ENCODE measurements around the gene DENND4B.
A peak's percentile ranks its signal among the peaks of the same experiment; 100 is the strongest.

Gene DENND4B

DNA sequence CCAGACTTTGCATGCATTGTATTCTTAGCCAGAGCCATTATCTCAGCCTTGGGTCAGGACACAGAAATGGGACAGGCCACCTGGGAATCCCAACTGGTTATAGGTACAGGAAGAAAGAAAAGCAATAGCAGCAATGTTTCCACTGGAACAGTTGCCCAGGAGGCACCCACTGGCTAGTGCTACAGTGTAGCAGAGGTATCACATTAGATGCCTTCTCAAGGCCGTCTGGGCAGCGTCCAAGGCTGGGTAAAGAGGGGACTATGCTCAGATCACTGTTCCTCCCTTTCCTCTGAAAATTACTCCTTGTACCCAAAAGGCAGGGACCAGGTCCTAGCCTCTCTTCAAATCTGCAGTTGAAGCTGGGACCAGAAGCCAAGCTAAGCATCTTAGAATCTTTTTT, 23.8 kb upstream of the DENND4B start:
- DNase-seq, result peak in 1 of 10 donors; percentile 43
- intact Hi-C loops (cut with DNase I), result no loop called here

- intact Hi-C loops (cut with DNase I), result no loop called here
- peak in 1 of 10 donors; percentile 21 for DNase-seq
Measured at GRCh38 chr1:153968972-153969371, 22.5 kb upstream of the DENND4B start.

DNA sequence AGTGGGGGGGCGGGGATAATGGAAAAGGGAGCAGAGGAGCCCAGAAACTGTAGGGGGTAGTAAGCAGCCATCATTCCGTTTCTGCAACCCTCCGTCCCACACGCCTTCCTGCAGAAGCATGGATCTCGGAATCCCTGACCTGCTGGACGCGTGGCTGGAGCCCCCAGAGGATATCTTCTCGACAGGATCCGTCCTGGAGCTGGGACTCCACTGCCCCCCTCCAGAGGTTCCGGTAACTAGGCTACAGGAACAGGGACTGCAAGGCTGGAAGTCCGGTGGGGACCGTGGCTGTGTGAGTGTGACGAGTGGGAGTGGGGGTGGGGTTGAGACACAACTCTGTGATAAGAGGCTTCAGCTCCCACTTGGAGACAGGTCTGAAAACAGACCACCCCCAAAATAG, 21.9 kb upstream of the DENND4B start:
- intact Hi-C loops (cut with DNase I), result no loop called here
- DNase-seq, result peak in 1 of 10 donors; percentile 80

- peak in 2 of 10 donors; percentile 36 to 70 for DNase-seq
- intact Hi-C loops (cut with DNase I), result no loop called here
Measured at GRCh38 chr1:153968000-153968363, 21.5 kb upstream of the DENND4B start.

DNA sequence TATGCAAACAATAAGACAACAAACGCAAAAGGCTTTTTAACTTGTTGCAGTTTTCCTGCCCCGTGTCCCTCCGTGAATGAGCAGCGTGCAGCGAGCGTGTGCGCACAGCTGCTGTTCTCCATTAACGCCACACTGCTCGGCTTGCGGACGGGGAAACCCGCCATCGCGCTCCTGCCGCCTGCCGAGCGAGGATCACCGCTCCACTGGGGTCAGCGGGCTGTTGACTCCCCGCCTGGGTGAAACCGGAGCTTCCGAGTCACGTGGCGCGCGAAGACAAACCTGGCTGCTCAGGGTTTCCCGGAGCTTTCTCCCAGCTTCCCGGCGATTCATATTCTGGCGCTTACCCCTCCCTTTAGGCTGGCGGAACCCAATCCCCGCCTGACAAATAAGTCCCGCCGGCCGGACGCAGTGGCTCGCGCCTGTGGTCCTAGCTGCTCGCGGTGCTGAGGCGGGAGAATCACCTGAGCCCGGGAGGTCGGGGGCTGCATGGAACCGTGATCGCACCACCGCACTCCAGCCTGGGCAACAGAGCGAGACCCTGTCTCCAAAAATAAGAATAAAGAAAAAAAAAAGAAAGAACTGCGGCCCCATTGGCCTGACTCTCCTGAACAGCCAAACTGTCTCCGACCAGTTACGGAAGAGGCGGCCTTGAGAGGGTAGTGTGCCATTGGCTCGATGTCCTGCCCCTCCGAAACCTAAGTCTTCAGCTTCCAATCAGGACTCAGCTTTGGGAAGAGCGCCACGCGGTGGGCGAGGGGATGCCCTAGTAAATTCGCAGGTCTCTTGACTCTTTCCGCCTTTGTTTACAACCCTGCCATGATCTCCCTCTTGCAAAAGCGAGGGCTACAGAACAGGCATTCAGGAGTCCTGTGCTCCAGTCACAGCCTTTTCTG, 20.8 kb upstream of the DENND4B start, which contains the start of gene CREB3L4:
CREB3L4 (plus strand) TSS at position 796 of the 893 bp plus-strand sequence. CDS start 624 bp downstream, outside the sequence.
- DNase-seq, result peak; percentile 82 to 99 (median 90)
- intact Hi-C loops (cut with DNase I), result no loop called here

GRCh38 chr1:153963850-153964331, 17.4 kb upstream of the DENND4B start:
- DNase-seq, result peak in 3 of 10 donors; percentile 10 to 86 (median 80)
- intact Hi-C loops (cut with DNase I), result no loop called here

GRCh38 chr1:153963030-153963849, 16.7 kb upstream of the DENND4B start, which contains the start of gene SLC39A1:
SLC39A1 (minus strand) TSS chr1:153963537; CDS start chr1:153962715, 822 bp downstream.
- intact Hi-C loops (cut with DNase I), result no loop called here
- peak; percentile 96 to 100 (median 99) for DNase-seq

GRCh38 chr1:153962088-153963029, 15.8 kb upstream of the DENND4B start:
- intact Hi-C loops (cut with DNase I), result no loop called here
- DNase-seq, result peak in 1 of 10 donors; percentile 83

DNA sequence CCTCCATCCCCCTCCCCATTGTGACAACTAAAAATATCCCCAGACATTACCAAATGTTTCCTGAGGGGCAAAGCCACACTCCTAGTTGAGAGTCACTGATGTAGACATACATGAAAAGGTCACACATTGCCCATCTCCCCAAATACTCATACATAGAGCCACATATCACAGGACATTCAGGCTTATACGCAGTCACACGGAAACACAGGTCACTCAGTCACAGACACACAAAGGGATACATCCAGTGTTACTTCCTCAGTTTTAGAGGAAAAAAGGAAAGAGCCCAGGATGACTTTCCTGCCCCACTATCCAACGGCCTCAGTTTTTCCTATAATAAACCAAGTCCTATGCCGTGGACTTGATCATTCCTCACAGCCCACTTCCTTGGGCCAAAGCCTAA, 14.9 kb upstream of the DENND4B start:
- intact Hi-C loops (cut with DNase I), result no loop called here
- no peak for DNase-seq

GRCh38 chr1:153960206-153960605, 13.7 kb upstream of the DENND4B start:
- peak in 1 of 10 donors; percentile 79 for DNase-seq
- intact Hi-C loops (cut with DNase I), result no loop called here

DNA sequence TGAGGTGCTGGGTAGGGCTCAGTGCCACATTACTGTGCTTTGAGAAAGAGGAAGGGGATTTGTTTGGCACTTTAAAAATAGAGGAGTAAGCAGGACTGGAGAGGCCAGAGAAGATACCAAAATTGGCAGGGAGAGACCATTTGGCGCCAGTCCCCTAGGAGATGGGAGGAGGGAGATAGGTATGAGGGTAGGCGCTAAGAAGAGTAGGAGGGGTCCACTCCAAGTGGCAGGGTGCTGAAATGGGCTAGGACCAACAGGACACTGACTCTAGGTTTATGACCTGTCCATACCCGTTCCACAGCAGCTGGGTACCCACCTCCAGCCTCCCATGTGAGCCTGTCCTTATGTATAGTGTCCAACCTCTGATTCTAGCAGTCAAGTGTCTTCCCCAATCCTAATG, 12.9 kb upstream of the DENND4B start:
- DNase-seq, result peak in 1 of 10 donors; percentile 32
- intact Hi-C loops (cut with DNase I), result no loop called here

DNA sequence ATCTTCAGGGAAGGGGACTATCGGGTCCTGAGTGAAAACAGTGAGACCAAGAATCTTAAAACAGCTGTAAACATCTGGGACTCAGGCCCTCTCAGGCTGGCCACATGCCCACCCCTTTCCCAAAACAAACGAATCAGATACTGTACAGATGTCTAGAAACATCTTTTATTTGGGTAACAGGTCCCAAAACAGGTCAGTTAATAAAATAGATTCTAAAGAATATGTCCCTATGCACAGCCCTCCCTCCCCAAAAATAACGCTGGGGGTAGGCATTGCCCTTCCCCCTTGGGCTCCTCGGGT, 12.4 kb upstream of the DENND4B start:
- DNase-seq, result no peak
- intact Hi-C loops (cut with DNase I), result loop anchor here (1.0 kb wide), 1 partner anchor 13 kb away; the partner anchor contains the start of gene DENND4B

GRCh38 chr1:153958111-153958960, 11.8 kb upstream of the DENND4B start, which contains the start of gene CRTC2:
CRTC2 (minus strand) TSS chr1:153958612; CDS start chr1:153958497, 115 bp downstream.
- intact Hi-C loops (cut with DNase I), result loop anchor here (1.0 kb wide), 1 partner anchor 12 kb away; the partner anchor contains the start of gene DENND4B
- peak; percentile 98 to 100 (median 99) for DNase-seq

- no peak for DNase-seq
- intact Hi-C loops (cut with DNase I), result loop anchor here (1.0 kb wide), 1 partner anchor 11 kb away; the partner anchor contains the start of gene DENND4B
Measured at GRCh38 chr1:153957744-153958110, 11.2 kb upstream of the DENND4B start.

DNA sequence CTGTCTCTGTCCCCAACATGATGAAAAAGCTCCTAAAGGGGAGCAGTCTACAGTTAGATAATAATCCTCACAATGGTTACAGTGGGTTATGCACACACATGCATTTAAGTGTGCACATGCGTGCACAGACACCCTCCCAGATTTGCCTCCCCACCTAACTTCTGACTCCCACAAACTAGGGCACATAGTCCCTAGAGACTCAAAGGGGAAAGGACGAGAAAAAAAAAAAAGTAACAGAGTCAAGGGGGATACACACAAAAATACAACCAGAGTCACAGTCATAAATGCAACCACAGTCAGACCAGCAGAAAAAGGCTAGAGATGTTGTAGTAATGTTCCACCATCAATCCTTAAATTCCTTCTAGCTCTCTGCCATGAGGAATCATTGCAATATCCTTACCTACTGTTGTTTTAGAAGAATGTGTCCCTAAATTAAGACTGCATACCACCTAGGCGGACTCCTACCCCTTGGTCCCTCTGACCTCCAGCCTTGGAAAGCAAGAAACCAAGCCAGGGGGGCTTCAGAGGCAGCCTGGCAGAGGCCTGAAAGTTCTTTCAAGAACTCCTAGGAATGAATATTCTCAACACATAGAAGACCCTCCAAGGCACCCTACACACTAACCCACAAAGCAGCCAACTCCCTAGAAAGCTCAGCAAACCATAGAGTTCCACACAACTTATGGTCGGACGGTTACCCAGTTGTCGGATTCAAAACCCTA, 10.6 kb upstream of the DENND4B start:
- no peak for DNase-seq
- intact Hi-C loops (cut with DNase I), result no loop called here

- intact Hi-C loops (cut with DNase I), result no loop called here
- DNase-seq, result no peak
Measured at GRCh38 chr1:153954826-153955225, 8.3 kb upstream of the DENND4B start.

- intact Hi-C loops (cut with DNase I), result no loop called here
Measured at GRCh38 chr1:153953859-153954365, 7.4 kb upstream of the DENND4B start.

DNA sequence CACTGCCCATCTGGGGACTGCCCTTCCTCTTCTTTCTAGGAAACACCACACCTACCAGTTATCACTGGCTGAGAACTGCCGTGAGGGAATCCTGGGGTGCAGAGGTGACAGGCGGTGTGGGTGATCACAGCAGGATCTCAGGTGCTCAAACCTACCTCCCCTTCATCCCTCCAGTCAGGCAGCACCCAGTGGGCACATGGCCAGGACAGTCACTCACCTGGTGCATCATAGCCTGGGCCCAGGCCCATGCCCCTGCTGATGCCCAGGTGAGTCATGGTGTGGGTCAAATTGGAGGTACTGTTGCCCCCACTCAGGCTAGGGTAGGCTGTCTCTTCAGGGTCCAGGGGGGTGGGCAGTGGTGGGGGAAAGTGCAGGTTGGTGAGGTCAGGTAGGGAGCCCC, 5.3 kb upstream of the DENND4B start:
- no peak for DNase-seq
- intact Hi-C loops (cut with DNase I), result no loop called here

More at GRCh38 chr1:153953859-153954365, 7.4 kb upstream of the DENND4B start:
- no peak for DNase-seq
